Stimulated activated memory B cell treated with anti-CD40 and anti-IgM and Interleukin-4, amounts not matched to agents 10 μg/mL and 1 μg/mL and 100 μg/mL, for 72 hours (primary cell): Measurements from ENCODE around the gene IKZF1.
A peak's percentile ranks its signal among the peaks of the same experiment; 100 is the strongest.

Experiments used
- ATAC-seq: fragments of 150-1000 bp; cut with Tn5 transposase; 2 replicates; pipeline ENCODE4 v1.10.0; 2021
- H3K27ac Mint-ChIP-seq: one replicate; pipeline ENCODE4 v1.8.0; 2022; ENCODE audit warnings: mild to moderate bottlenecking, mixed read lengths
- H3K27me3 Mint-ChIP-seq: one replicate; pipeline ENCODE4 v1.8.0; 2022; ENCODE audit warnings: mixed read lengths
- H3K36me3 Mint-ChIP-seq: one replicate; pipeline ENCODE4 v1.8.0; 2022; ENCODE audit warnings: mixed read lengths
- H3K4me1 Mint-ChIP-seq: one replicate; pipeline ENCODE4 v1.8.0; 2022; ENCODE audit warnings: mixed read lengths
- H3K4me3 Mint-ChIP-seq: one replicate; pipeline ENCODE4 v1.8.0; 2022; ENCODE audit warnings: mild to moderate bottlenecking, moderate library complexity, mixed read lengths
- H3K9me3 Mint-ChIP-seq: one replicate; pipeline ENCODE4 v1.8.0; 2022; ENCODE audit warnings: mixed read lengths

IKZF1 gene

DNA sequence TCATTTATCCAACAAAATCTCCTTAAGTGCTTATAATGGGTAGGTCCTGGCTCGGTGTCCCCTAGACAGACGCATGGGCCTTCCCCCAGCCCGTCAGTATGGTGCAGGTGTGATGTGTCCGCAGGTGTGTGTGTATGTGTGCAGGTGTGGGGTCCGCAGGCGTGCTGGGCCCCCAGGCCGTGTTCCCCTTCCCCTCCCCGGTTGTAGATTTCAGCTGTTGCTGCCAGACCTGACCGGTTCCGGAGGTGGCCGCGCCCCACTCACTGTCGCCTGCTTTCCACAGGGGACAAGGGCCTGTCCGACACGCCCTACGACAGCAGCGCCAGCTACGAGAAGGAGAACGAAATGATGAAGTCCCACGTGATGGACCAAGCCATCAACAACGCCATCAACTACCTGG lies 95.1 kb downstream of the IKZF1 start:
- peak overlapping the region; percentile 85 for H3K27ac Mint-ChIP-seq
- H3K36me3 Mint-ChIP-seq, result peaks cover 78% of the 10 kb centered on the region
- peaks cover 71% of the 10 kb centered on the region for H3K4me1 Mint-ChIP-seq
- no peaks in the 10 kb centered on the region for H3K9me3 Mint-ChIP-seq
- ATAC-seq, result no peak
- no peaks in the 10 kb centered on the region for H3K27me3 Mint-ChIP-seq
- no peak overlapping the region for H3K4me3 Mint-ChIP-seq

DNA sequence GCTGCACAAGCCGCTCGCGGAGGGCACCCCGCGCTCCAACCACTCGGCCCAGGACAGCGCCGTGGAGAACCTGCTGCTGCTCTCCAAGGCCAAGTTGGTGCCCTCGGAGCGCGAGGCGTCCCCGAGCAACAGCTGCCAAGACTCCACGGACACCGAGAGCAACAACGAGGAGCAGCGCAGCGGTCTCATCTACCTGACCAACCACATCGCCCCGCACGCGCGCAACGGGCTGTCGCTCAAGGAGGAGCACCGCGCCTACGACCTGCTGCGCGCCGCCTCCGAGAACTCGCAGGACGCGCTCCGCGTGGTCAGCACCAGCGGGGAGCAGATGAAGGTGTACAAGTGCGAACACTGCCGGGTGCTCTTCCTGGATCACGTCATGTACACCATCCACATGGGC lies 95.6 kb downstream of the IKZF1 start:
- Mint-ChIP-seq H3K27me3 (no peaks in the 10 kb centered on the region), H3K9me3 (no peaks in the 10 kb centered on the region), H3K4me1 (peaks cover 75% of the 10 kb centered on the region), H3K27ac (peak overlapping the region; percentile 85), H3K36me3 (peaks cover 78% of the 10 kb centered on the region), H3K4me3 (no peak overlapping the region)
- ATAC-seq, result no peak

DNA sequence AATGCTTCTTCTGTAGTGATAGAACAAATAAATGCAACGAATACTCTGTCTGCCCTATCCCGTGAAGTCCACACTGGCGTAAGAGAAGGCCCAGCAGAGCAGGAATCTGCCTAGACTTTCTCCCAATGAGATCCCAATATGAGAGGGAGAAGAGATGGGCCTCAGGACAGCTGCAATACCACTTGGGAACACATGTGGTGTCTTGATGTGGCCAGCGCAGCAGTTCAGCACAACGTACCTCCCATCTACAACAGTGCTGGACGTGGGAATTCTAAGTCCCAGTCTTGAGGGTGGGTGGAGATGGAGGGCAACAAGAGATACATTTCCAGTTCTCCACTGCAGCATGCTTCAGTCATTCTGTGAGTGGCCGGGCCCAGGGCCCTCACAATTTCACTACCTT lies 99.9 kb downstream of the IKZF1 start:
- no peak for ATAC-seq

DNA sequence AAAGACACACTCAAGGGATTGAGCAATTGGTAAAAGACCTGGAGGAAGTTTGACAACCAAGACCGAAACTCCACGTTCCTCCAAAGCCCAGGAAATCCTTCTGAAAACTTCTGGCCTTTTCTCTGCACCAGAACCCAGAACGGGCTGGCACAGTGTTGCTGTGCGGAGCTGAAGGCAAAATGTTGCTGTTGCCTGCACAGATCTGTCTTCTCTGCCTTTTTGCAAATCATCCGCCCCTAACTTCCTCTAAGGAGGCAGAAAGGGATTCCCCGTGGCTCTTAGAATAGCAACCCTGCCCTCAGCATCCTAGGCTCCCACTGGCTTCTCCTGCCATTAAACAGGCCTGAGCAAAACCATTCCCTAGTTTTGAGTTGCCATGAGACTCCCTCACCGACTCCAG lies 100.7 kb downstream of the IKZF1 start:
- Mint-ChIP-seq H3K4me3 (peak overlapping the region; percentile 56), H3K9me3 (no peaks in the 10 kb centered on the region), H3K27me3 (no peaks in the 10 kb centered on the region), H3K4me1 (peaks cover 93% of the 10 kb centered on the region), H3K27ac (peak overlapping the region; percentile 88), H3K36me3 (peaks cover 48% of the 10 kb centered on the region)
- peak; percentile 52 for ATAC-seq

More for the DNA sequence above, 99.9 kb downstream of the IKZF1 start:
- H3K4me3 Mint-ChIP-seq, result no peak overlapping the region
- peaks cover 85% of the 10 kb centered on the region for H3K4me1 Mint-ChIP-seq
- H3K36me3 Mint-ChIP-seq, result peaks cover 56% of the 10 kb centered on the region
- H3K27ac Mint-ChIP-seq, result peak overlapping the region; percentile 88
- H3K9me3 Mint-ChIP-seq, result no peaks in the 10 kb centered on the region
- H3K27me3 Mint-ChIP-seq, result no peaks in the 10 kb centered on the region

DNA sequence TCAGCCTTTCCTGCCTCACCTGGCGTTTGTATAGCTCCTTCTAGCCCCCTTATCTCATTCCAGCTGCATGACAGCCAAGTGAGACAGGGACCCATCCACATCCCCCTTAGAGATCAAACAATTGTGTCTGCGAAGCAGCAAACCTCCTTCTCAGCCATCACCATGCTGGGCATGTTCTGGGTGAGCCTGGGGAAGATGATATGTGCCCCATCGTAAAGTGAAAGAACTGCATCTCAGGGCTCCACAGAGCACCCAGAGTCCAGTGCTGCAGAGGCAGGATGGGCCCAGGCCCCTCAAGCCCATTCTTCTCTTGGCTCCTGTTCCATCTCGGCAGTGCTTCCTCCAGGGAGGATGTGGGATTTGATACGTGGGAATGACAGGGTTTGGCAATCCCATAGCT lies 102.4 kb downstream of the IKZF1 start:
- peak overlapping the region; percentile 88 for H3K27ac Mint-ChIP-seq
- no peaks in the 10 kb centered on the region for H3K9me3 Mint-ChIP-seq
- peaks cover 31% of the 10 kb centered on the region for H3K36me3 Mint-ChIP-seq
- H3K4me1 Mint-ChIP-seq, result peaks cover 97% of the 10 kb centered on the region
- H3K4me3 Mint-ChIP-seq, result peak overlapping the region; percentile 25
- no peaks in the 10 kb centered on the region for H3K27me3 Mint-ChIP-seq
- no peak for ATAC-seq

DNA sequence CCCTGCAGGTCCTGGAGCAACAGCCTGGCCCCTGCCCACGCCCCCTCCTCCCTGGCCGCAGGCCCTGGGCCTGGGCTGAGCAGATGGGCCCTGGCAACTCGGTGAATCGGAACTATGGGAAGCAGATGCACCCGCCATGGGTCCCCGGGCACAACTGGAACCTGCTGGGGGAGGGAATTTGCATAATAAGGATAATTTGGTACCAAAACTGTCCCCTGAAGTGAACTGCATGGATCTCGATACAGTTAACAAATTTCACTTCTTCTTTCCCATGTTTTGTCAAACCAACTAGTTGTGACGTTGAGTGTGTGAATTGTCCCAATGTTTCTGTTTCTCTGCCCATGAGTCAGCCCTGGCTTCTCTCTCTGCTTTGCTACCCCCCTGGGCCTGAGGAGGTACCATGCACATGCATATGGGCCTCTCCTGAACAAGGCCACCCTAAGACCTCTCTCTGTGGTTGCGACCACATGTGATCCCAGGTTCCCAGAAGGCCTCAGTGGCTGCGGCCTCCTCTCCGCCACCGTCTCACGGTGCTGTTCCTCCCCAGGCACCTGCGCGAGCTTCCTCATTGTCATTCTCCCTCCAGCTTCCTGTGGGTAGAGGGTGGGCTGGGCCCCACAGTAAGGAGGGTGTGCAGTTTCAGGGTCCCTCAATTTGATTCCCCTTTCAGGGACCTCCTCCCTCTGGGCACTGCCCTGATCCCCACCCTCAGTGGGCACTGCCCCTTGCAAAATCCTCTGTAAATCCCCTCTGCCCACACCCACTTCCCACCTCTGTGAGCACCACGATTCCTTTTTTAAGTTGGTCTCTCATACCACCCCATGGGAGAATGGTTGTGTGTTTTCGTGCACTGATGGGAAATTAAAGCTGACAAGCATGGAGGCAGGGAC lies 105.6 kb downstream of the IKZF1 start:
- Mint-ChIP-seq H3K36me3 (peaks cover 5% of the 10 kb centered on the region), H3K4me3 (peak overlapping the region; percentile 17), H3K9me3 (no peaks in the 10 kb centered on the region), H3K4me1 (peaks cover 96% of the 10 kb centered on the region), H3K27ac (peak overlapping the region; percentile 88), H3K27me3 (no peaks in the 10 kb centered on the region)
- ATAC-seq, result peak; percentile 88

DNA sequence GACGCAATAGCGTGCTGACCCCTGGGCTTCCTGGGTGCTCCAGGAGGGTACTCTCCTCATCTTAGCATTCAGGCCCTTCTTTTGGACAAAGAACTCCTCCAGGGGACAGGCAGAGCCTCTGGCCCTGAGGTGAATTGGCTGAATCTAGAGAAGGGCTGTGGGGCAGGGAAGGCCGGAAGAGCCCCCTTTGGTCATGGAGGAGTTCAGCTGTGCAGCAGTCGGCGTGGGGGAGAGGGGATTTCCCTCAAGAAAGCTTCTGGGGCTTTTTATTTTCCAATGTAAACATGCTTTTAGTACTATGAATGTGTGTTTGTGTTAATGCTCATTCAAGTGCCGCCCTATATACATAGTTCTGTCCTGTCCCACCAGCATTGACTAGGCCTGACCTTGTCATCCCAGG lies 106.8 kb downstream of the IKZF1 start:
- H3K36me3 Mint-ChIP-seq, result no peaks in the 10 kb centered on the region
- peak overlapping the region; percentile 42 for H3K4me3 Mint-ChIP-seq
- no peaks in the 10 kb centered on the region for H3K9me3 Mint-ChIP-seq
- peak overlapping the region; percentile 88 for H3K27ac Mint-ChIP-seq
- peak; percentile 62 for ATAC-seq
- H3K4me1 Mint-ChIP-seq, result peaks cover 96% of the 10 kb centered on the region
- no peaks in the 10 kb centered on the region for H3K27me3 Mint-ChIP-seq

DNA sequence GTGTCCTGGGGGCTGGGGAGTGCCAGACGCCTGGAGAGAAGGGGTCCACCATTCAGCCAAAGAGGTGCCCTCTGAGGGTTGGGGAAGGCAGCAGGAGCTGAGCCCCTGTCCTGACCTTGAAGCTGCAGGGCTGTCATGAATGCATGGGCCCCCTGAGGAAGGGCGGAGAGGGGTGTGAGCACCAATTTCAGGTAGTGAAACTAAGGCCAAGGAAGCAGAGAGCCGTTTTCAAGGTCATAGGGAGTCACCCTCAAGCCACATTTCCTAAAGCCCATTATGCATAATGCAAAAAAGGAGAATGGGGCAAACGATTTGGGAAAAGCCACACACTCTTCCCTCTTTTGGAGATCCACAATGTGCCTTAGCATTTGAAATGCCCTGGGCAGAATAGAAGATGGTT lies 108.5 kb downstream of the IKZF1 start:
- Mint-ChIP-seq H3K27ac (peak overlapping the region; percentile 88), H3K9me3 (no peaks in the 10 kb centered on the region), H3K36me3 (no peaks in the 10 kb centered on the region), H3K27me3 (no peaks in the 10 kb centered on the region), H3K4me3 (no peak overlapping the region), H3K4me1 (peaks cover 96% of the 10 kb centered on the region)
- no peak for ATAC-seq

DNA sequence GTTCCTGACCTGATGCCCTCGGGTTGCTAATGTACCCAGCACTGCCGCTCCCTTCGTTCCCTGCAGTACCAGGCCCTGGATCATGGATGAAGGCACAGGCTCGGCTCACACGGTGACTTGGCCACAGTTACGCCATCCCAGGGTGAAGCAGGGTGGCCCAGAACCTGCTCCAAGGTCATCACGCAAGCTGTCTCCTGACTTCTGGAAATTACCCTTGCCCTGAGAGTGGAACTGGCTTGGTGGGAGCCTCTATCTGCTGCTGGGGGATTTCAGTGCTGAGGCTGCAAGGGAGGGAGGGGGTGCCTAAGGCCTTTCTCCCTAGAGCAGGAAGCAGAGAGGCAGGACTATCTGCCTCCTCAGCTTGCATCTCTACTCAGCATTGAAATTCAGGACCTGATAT lies 109.0 kb downstream of the IKZF1 start:
- Mint-ChIP-seq H3K4me3 (no peak overlapping the region), H3K9me3 (no peaks in the 10 kb centered on the region), H3K27me3 (no peaks in the 10 kb centered on the region), H3K4me1 (peaks cover 95% of the 10 kb centered on the region), H3K27ac (peak overlapping the region; percentile 88), H3K36me3 (no peaks in the 10 kb centered on the region)
- ATAC-seq, result no peak

DNA sequence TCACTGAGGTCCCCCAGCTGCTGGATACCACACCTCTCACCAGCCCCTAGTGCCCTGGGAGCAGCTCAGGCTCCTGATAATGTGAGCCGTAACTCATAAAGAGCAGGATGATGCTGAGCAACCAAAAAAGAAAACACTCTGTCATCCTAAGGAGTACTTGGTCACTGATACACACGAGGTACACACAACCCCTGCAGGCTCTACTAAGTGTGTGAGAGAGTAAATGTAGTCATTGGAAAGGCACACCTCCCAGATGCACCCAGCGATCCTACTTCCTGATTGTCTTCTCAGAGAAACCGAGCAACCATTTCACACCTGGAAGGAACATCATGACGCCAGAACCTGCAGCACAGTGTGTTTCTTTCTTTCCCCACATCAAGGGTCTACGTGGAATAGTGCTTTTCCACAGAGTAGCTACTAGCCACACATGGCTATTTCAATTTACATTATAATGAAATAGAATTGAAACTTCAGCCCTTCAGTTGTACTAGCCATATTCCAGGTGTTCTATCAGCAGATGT lies 111.4 kb downstream of the IKZF1 start:
- H3K9me3 Mint-ChIP-seq, result no peaks in the 10 kb centered on the region
- H3K4me3 Mint-ChIP-seq, result no peak overlapping the region
- no peaks in the 10 kb centered on the region for H3K36me3 Mint-ChIP-seq
- peak overlapping the region; percentile 67 for H3K27ac Mint-ChIP-seq
- no peaks in the 10 kb centered on the region for H3K27me3 Mint-ChIP-seq
- no peak for ATAC-seq
- H3K4me1 Mint-ChIP-seq, result peaks cover 71% of the 10 kb centered on the region

DNA sequence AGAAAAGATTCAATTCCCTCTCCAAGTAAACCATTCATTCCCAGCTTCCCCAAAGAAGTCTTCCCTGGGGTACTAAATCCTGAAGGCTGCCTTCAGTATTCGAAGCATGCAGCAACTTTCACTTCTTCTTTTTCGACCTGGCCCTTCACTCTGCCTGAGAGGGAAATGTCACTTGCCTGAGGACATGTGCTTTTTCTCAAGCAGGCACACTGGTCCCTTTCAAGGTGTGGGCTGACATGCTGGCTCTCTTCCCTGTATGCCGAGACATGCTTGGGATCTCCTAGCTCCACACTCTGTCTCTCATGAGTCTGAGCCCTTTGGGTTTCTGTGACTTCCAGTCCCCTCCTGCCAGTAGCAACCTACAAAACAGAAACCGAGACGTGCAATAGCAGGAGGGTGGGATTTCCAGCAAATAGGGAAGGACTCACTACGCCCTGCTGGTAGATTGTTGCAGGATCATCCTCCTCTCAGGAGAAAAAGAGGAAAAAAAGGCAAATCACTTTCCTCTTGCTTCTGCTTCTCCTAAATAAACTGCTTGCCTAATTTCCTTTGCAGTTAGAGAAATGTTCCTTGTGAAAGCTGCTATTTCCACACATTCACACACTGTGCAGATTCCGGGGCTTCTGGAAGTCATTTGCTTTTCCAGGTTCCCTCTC lies 112.1 kb downstream of the IKZF1 start:
- Mint-ChIP-seq H3K4me3 (peak overlapping the region; percentile 36), H3K36me3 (no peaks in the 10 kb centered on the region), H3K27me3 (no peaks in the 10 kb centered on the region), H3K27ac (peak overlapping the region; percentile 67), H3K9me3 (no peaks in the 10 kb centered on the region), H3K4me1 (peaks cover 64% of the 10 kb centered on the region)
- ATAC-seq, result peak; percentile 82

DNA sequence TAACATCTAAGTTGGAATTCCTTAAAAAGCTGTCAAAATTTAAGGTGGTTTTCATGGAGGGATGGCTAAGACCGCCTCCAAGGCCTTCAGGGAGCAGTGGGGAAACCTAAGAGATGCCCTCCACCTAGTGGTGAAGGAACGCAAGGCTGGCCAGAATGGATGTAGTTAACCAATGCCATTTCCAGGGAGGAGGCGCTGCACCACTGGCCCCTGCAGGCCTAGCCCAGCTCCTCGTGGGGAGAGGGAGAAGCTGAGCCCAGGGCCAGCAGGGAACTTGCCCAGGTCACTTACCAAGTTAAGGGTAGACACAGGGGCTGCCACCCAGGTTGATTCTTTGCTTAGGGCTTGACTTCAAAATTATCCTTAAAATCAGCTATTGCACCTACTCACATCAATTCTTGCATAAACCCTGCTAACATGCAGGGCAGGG lies 113.6 kb downstream of the IKZF1 start:
- Mint-ChIP-seq H3K9me3 (no peaks in the 10 kb centered on the region), H3K4me1 (peaks cover 49% of the 10 kb centered on the region), H3K36me3 (no peaks in the 10 kb centered on the region), H3K4me3 (no peak overlapping the region), H3K27me3 (no peaks in the 10 kb centered on the region), H3K27ac (no peak overlapping the region)
- peak; percentile 87 for ATAC-seq

DNA sequence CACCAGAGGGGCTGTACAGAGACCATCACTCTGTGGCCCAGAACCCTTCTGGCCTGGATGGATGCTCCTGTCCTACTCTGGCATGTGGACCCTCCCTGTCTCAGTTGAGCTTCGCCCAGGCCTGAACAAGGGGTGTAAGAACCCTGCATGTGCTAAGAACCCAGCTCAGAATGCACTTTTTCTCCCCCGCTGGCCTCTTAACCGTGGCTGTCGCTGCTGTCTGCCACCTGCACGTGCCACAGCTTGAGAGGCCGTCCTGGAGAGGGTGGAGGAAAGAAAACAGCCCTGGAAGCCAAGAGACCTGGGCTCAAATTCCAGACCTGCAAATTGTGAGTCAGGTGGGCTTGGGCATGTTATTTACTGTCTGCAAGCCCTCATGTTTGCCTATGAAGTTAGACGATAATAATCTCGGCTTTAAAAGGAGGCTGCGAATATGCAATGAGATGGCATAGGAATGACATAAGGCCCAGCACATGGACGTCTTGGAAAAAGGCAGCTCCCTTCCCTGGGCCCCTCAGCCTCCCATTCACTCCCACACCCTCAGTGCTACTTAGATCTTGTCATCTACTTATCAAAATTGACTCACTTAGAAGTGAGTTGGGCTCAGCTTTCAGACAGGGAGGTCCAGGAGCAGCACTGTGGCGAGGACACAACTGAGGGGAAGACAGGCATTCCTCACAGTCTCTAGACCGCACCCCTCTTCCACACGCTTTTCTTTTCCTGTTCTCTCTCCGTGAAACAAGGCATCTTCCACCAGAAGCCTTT lies 114.2 kb downstream of the IKZF1 start:
- ATAC-seq, result no peak
- H3K4me1 Mint-ChIP-seq, result peaks cover 46% of the 10 kb centered on the region
- H3K9me3 Mint-ChIP-seq, result no peaks in the 10 kb centered on the region
- H3K27me3 Mint-ChIP-seq, result no peaks in the 10 kb centered on the region
- no peaks in the 10 kb centered on the region for H3K36me3 Mint-ChIP-seq
- H3K27ac Mint-ChIP-seq, result no peak overlapping the region
- no peak overlapping the region for H3K4me3 Mint-ChIP-seq

DNA sequence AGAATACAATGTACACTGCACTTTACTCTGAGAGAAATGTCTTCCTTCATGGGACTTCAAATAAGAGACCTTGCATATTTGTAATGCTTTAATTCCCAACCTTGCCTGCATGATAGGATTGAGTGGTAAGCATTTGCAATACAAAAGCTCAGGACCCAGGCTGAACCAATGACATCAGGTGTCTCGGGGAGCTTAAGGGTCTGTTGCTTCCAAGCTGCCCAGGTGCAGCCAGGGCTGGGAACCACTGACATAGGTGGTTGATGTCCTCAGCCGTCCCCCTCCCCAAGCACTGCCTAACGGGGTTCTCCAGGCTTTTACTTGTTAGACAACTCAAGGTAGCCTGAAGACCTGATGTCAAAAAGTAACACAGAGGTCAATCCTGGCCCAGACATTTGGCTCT lies 116.5 kb downstream of the IKZF1 start:
- no peak overlapping the region for H3K4me3 Mint-ChIP-seq
- H3K36me3 Mint-ChIP-seq, result no peaks in the 10 kb centered on the region
- no peaks in the 10 kb centered on the region for H3K27me3 Mint-ChIP-seq
- H3K4me1 Mint-ChIP-seq, result peaks cover 34% of the 10 kb centered on the region
- no peaks in the 10 kb centered on the region for H3K9me3 Mint-ChIP-seq
- H3K27ac Mint-ChIP-seq, result peak overlapping the region; percentile 18
- no peak for ATAC-seq

DNA sequence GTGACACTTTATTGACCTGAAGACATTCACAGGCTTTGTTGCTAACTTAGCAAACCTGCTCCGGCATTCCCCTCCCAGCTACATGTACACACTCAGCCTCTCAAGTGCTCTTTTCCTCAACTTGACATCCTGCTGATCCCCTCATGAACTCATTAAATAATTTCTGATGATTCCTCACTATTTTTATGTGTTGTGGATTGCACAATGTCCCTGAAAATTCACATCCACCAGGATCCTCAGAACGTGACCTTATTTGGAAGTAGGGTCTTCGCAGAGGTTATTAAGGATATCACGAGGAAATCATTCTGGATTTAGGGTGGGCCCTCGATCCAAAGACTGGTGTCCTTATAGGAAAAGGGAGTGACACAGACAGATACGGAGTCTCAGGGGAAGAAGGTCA lies 118.3 kb downstream of the IKZF1 start:
- Mint-ChIP-seq H3K27ac (peak overlapping the region; percentile 15), H3K27me3 (no peaks in the 10 kb centered on the region), H3K4me3 (no peak overlapping the region), H3K36me3 (no peaks in the 10 kb centered on the region), H3K9me3 (no peaks in the 10 kb centered on the region), H3K4me1 (peaks cover 16% of the 10 kb centered on the region)
- no peak for ATAC-seq
